Activated gamma-delta T cell treated with anti-CD3 and anti-CD28 coated beads, Interleukin-2, amount 50 U/mL, for 16 hours (primary cell): ENCODE measurements around the gene MSRB2.

Experiments used
- DNase-seq: peaks from one replicate; pipeline ENCODE4 v3.0.0-alpha.2; 2020; ENCODE audit warnings: low read depth

Gene MSRB2

GRCh38 chr10:23111517-23112286 lies 16.3 kb downstream of the MSRB2 start:
- no peak for DNase-seq

DNA sequence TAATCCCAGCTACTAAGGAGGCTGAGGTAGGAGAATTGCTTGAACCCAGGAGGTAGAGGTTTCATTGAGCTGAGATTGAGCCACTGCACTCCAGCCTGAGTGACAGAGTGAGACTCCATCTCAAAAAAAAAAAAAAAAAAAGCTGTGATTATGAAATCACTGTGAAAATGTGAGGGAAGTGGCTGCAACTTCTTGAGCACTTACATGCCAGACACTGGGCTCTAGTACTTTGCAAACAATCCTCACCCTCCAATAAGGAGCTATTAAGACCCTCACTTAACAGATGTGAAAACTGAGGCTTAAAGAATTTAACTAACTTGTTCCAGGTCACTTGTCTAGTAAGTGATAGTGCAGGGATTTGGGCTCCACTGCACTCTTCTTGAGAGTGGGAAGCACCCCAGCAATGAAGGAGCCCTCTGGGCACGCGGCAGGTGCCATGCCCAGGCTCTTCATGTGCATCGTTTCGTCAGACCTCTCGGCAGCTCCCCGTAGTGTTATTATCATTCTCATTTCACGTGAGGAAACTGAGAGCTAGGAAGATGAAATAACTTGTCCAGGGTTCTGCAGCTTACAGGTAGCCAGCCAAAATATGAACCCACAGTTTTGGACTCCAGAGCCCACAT lies 19.0 kb downstream of the MSRB2 start:
- DNase-seq = no peak

GRCh38 chr10:23116486-23117205 lies 21.3 kb downstream of the MSRB2 start:
- DNase-seq = no peak

DNA sequence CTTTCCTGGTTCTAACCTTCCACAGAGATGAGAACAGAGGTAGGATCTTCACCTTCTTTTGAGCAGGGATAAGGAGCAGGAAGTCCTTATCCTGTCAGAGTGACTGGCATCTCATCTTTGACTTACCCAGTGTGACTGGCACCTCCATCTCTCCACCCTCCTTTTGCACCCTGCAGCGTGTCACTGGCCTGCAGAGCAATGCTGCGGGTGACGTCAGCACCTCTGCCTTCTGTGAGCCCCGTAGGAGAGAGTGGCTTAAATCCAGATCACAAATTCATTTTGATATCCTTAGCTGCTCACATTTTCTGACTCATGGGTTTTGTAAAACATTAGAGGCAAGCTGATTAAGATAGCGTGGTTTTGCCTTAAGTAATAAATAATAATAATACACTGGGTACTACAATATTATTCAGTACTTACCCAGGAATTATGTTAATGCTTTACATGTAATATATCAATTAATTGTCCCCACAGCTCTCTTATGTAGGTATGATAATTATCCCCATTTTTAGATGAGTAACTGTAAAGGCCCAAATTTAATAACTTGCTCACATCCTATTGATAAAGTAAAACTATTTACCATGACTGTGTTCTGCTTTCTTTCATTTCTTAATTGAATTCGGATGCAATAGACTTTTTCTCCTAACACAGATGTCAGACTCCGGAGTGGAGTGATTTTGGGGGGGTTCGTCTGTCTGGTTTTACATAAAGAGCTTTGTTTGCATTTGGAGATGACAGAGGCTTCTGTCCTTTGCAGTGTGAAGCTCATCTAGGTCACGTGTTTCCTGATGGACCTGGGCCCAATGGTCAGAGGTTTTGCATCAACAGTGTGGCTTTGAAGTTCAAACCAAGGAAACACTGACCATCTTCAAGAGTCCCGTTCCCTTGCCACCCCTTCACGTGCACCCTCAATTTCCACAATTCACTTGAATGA lies 24.9 kb downstream of the MSRB2 start:
- no peak for DNase-seq

GRCh38 chr10:23121135-23121534 lies 25.8 kb downstream of the MSRB2 start:
- no peak for DNase-seq

DNA sequence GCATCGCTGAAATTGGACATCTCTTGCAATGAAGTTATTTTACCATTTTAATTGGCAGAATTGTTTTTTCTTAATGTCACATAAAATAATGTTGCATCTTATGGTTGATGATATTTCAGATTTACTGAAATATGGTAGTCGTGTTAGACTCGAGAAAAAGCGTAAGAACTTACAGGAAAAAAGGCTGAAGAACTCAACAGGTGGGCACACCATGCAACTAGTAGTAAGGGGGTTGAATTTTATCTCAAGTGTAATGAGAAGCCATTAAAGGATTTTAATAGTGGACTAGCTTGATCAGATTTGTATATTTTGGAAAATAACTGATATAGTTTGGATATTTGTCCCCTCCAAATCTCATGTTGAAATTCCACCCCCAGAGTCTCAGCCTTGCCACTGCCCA lies 41.1 kb downstream of the MSRB2 start:
- DNase-seq = no peak

DNA sequence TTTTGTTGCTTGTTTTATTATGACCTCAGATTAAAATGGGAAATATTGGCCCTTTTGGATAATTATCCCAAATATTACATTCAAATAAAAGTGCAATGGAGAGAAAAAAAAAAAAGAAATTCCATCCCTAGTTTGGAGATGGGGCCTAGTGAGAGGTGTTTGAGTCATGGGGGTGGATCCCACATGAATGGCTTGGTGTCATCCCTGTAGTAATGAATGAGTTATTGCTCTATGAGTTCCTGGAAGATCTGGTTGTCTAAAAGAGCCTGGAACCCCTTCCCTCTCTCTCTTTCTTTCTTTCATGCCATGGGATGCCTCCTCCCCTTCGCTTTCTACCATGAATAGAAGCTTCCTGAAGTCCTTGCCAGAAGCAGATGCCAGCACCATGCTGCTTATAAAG lies 44.3 kb downstream of the MSRB2 start:
- DNase-seq = no peak

GRCh38 chr10:23141995-23142394 lies 46.6 kb downstream of the MSRB2 start:
- DNase-seq = no peak

DNA sequence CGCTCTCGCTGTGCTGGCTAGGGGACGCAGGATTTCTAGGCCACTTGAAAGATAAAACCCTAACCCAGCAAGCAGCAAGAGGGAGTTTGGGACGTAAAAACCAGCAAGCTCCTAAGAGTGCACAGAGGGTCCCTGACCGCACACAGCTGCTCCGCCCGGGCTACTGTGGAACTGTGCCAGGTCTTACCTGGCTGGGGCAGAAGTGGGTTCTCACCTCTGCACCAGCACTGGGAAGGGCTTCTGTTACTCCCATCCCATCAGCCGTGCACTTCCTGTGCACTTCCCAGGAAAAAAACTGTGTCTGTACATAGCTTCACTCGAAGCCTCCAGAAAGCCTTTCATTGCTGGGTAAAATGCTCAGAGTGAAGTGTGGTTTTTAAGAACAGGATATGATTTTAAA lies 50.9 kb downstream of the MSRB2 start:
- no peak for DNase-seq

- no peak for DNase-seq
Observed at GRCh38 chr10:23147035-23147434, 51.7 kb downstream of the MSRB2 start.

DNA sequence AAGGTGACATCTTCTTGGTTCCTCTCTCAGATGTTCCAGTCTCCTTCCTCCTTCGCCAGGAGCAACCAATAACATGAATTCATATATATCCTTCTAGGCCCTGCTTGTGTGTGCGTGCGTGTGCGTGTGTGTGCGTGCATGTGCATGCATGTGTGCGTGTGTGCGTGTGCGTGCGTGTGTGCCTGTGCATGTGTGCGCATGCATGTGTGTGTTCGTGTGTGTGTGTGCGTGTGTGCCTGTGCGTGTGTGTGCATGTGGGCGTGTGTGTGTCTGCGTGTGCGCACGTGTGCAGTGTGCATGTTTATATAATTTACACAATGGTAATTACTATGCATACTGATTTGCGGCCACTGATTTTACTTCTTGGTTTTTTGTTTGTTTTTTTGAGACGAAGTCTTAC lies 52.8 kb downstream of the MSRB2 start:
- DNase-seq = no peak

DNA sequence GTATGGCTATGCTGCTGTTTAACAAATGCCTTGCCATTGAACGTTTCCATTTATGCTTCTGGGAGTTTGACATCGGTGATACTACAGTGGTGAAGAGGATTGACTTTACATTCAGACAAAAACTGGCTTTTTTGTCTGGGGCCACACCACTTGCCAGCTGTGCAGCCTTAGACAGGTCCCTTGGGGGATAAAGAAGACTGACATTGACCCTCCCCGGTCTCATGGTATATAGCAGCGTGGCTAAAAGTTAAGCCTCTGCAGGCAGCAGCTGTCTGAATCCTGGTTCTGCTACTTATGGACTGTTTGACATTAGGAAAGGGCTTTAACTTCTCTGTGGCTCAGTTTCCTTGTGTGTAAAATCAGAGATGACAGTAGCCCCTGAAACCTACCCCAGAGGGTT lies 54.7 kb downstream of the MSRB2 start:
- DNase-seq = no peak

DNA sequence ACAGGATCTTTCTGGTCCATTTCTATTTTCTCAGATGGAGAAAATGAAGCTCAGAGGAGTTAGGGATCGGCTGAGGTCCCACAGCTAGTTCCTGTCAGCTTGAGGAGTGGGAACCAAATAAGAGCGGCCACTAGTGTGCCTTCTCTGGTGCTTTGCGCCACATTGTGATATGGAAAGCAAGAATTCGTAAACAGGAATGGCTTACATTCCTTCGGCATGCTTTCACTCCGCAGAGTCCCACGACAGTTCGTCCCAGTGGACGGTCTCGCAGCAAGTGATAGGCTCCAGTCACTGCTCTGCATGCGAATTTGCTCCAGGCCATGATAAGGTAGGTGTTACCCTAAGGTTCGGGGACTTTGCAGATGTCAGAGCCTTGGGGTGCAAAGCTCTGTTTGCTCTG lies 55.2 kb downstream of the MSRB2 start:
- DNase-seq = no peak

GRCh38 chr10:23151071-23151470 lies 55.7 kb downstream of the MSRB2 start:
- DNase-seq = no peak

DNA sequence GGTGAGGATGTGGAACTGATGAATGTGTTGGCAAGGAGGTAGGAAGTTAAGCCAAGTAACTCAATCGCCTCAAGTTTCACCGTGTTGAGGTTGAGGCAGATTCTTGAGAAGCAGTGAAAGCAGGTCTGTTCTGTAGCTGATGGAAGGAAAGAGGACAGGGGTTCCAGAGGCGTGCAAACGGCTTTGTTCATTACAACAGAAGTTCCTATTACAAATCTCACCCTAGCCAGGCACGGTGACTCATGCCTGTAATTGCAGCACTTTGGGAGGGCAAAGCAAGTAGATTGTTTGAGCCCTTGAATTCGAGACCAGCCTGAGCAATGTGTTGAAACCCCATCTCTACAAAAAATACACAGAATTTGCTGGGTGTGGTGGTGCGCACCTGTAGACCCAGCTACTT lies 59.8 kb downstream of the MSRB2 start:
- DNase-seq = no peak

DNA sequence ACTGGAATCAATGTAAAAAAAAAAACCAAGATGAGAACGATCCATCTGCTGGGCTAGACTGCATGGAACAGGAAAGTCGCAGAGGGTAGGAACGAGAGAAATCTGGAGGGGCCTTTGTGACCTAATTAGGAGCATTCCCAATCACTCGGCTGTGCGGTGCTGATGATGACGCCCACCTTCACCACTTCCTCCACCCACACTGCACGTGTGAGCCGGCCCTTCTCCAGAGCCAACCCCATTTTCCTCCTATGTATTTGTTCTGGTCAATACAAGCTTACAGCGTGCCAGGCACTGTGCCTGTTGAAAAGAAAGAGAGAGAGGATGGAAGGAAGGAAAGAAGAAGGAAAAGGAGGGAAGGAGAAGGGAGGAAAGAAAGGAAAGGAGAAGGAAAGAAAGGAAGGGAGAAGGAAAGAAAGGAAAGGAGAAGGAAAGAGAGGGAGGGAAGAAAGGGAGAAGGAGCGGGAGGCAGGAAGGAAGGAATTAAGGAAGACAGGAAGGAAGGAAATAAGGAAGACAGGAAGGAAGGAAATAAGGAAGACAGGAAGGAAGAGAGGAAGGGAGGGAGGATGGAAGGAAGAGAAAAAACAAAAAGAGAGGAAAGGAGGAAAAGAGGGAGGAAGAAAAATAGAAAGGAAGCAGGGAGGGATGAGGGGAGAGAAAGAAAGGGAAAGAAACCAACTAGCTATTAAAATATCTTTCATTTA lies 61.2 kb downstream of the MSRB2 start:
- DNase-seq = no peak

DNA sequence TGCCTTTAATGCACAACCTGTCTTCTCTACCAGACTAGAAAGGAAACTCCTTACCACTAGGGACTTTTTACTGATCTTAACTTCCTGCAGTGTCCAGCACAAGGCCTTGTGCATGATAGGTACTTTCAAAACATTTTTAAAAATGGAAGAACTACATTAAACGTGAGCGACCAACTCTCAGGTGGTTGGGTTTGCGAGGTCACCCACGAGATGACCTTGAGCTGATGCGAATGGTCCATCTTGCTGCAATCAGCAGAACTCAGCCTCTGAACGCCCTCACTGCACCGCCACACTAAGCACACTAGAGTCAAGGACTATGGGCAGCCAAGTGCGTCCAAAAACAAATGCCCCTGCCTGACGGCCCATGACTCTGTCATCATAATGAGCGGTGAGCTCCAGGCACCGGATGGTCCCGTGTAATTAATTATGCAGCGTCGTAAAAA lies 61.9 kb downstream of the MSRB2 start:
- no peak for DNase-seq

- no peak for DNase-seq
Observed at GRCh38 chr10:23157691-23158369, 62.5 kb downstream of the MSRB2 start.

- DNase-seq = no peak
Observed at GRCh38 chr10:23158370-23158769, 63.0 kb downstream of the MSRB2 start.

DNA sequence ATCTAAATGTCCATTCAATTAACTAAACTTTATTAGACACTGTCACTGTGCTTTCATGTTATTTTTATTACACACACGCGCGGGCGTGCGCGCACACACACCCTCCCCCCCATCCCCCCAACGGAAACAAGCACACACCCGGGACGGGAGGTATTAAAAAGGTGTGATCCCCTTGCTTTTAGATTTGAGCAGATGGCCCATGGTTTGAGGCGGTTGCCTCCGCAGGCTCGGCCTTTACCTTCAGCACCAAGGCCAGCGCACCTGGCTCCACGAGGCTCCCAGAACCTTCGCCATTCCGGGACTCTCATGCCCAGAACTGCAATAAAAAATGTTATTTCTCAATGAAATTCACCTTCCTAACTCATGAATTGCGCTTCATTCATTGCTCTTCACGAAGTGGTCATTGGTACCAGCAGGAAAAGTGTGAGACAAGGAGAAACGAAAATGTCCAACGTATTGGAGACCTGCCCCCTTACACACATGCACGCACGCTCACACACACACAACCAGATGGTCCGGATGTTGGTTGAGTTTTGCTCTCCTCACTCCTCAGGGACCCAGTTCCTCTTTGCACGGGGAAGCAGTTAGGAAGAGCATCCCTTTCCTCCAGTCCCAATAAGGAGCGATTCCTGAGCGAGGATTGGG lies 76.0 kb downstream of the MSRB2 start:
- no peak for DNase-seq
